ENCODE results near the gene TFE3. TPM values are rescaled to one million over a fixed set of nuclear protein-coding genes. Genes with fewer than 3 reads are reported as not detected.

TFE3 gene
- total RNA-seq, 1 experiment from 2014 or later = 59.8 TPM

GRCh38 chrX:49071877-49072711, 28.9 kb upstream of the TFE3 start:
- Histone ChIP-seq H3K23me2 (ENCODE audit: insufficient read length, low read depth, low read length, poor library complexity, severe bottlenecking) (peaks cover 6% of the 10 kb centered on the region), H4K5ac (ENCODE audit: insufficient read length, low read depth, low read length) (no peak overlapping the region), H2BK12ac (ENCODE audit: insufficient read length, low read depth, low read length) (no peak overlapping the region), H3K4me1 (ENCODE audit: insufficient read depth, low read length) (no peaks in the 10 kb centered on the region), H3K79me2 (ENCODE audit: insufficient read depth, low read length) (0 out of 2 replicates have a peak, but pooled peaks cover 1% of the 10 kb centered on the region), H3K79me1 (ENCODE audit: insufficient read depth, low read depth, low read length, poor library complexity, severe bottlenecking) (no peaks in the 10 kb centered on the region), H2AK5ac (ENCODE audit: insufficient read length, low read length) (no peak overlapping the region), H3K27me3 (ENCODE audit: insufficient read depth, low read length) (no peaks in the 10 kb centered on the region), H2BK20ac (ENCODE audit: low read depth, low read length, poor library complexity, severe bottlenecking) (no peak overlapping the region), H3T11ph (ENCODE audit: low read length) (no peak overlapping the region), H3K9ac (ENCODE audit: extremely low read depth, insufficient read length, low read length) (no peak overlapping the region), H2BK120ac (ENCODE audit: low read depth, low read length, poor library complexity, severe bottlenecking) (no peak overlapping the region), H3K4ac (ENCODE audit: low read depth, low read length) (no peak overlapping the region), H3K18ac (ENCODE audit: insufficient read length, low read depth, low read length) (no peak overlapping the region), H2BK15ac (ENCODE audit: low read depth, low read length) (no peak overlapping the region), H2BK5ac (ENCODE audit: insufficient read length, low read length) (no peak overlapping the region), H3K9me3 (ENCODE audit: control insufficient read depth, low read depth, low read length) (no peaks in the 10 kb centered on the region), H4K20me1 (ENCODE audit: control insufficient read depth, insufficient read depth, insufficient read length) (no peaks in the 10 kb centered on the region), H3K27ac (ENCODE audit: insufficient read length, low read depth, low read length) (no peak overlapping the region), H4K8ac (replicated peaks; ENCODE audit: insufficient read length, low read depth, low read length) (no peak overlapping the region), H3K4me2 (ENCODE audit: insufficient read depth, insufficient read length, low read length) (no peak overlapping the region), H3K14ac (ENCODE audit: insufficient read depth, low read length) (no peak overlapping the region; the same call in 1 of the 2 replicates), H2AFZ (ENCODE audit: low read length) (no peak overlapping the region), H4K91ac (ENCODE audit: insufficient read length, low read depth, low read length) (no peak overlapping the region), H3K56ac (ENCODE audit: insufficient read length, low read depth, low read length) (no peak overlapping the region), H3K23ac (ENCODE audit: insufficient read length, low read depth, low read length) (no peak overlapping the region)
- Mint-ChIP-seq H3K4me1 (peaks cover 5 to 12% of the 10 kb centered on the region in 2 experiments; a peak in 3 of 4 replicates), H3K36me3 (ENCODE audit: insufficient read depth in 1 of 3, low read depth in 3 of 3) (peaks cover 10 to 40% (median 20%) of the 10 kb centered on the region in 3 experiments), H3K4me3 (peak overlapping the region in 1 of 2 experiments; percentile 43; a peak in 2 of 5 replicates), H3K27ac (no peak overlapping the region), H3K9me3 (peaks cover 68 to 74% of the 10 kb centered on the region in 2 experiments), H3K27me3 (ENCODE audit: low read depth) (peaks cover 2% of the 10 kb centered on the region)
- DNase-seq = peak; percentile 87
- TF ChIP-seq, protein P1, sequence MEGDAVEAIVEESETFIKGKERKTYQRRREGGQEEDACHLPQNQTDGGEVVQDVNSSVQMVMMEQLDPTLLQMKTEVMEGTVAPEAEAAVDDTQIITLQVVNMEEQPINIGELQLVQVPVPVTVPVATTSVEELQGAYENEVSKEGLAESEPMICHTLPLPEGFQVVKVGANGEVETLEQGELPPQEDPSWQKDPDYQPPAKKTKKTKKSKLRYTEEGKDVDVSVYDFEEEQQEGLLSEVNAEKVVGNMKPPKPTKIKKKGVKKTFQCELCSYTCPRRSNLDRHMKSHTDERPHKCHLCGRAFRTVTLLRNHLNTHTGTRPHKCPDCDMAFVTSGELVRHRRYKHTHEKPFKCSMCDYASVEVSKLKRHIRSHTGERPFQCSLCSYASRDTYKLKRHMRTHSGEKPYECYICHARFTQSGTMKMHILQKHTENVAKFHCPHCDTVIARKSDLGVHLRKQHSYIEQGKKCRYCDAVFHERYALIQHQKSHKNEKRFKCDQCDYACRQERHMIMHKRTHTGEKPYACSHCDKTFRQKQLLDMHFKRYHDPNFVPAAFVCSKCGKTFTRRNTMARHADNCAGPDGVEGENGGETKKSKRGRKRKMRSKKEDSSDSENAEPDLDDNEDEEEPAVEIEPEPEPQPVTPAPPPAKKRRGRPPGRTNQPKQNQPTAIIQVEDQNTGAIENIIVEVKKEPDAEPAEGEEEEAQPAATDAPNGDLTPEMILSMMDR (conservative IDR thresholded peaks at IDR 0.05) = no peak
- no CpG with 5 or more reads among the region's 63 CpGs for whole genome bisulfite sequencing (ENCODE audit: extremely low coverage, insufficient read length, low lambda C conversion rate)

Data from H9 (cell line).